Astrocyte (in vitro differentiated cells and primary cell): ENCODE results near the gene NSL1.

ENCODE experiments used
- EZH2 ChIP-seq: IDR thresholded peaks from 2 replicates; pipeline ENCODE4 v1.6.1; 2012; ENCODE audit warnings: mild to moderate bottlenecking, low read length, inconsistent platforms; ENCODE audit not compliant: insufficient read depth
- TF ChIP-seq, protein P1 (sequence below): IDR thresholded peaks from 2 replicates; pipeline ENCODE4 v1.5.1; 2011; ENCODE audit warnings: low read depth, mild to moderate bottlenecking, inconsistent platforms, low read length, moderate library complexity; ENCODE audit not compliant: insufficient read depth

DNA sequence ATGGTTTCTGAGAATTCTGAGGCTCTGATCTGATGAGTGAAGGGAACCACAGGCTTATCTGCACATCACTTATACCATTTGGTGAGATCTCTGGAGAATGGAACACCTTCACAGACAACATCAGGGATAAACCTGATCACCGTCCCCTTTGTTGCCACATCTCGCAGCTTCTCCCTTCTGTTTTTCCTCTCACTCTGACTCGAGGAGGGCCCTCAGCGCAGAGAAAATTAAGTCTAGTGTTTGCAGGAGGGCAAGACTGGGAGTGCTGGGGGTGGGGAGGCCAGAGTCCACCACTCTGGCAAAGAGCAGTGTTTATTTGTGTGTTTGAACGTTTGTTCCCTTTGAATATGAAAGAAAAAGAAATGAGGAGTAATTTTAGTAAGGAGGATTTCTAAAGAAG lies 63.0 kb downstream of the NSL1 start:
- TF ChIP-seq, protein P1, sequence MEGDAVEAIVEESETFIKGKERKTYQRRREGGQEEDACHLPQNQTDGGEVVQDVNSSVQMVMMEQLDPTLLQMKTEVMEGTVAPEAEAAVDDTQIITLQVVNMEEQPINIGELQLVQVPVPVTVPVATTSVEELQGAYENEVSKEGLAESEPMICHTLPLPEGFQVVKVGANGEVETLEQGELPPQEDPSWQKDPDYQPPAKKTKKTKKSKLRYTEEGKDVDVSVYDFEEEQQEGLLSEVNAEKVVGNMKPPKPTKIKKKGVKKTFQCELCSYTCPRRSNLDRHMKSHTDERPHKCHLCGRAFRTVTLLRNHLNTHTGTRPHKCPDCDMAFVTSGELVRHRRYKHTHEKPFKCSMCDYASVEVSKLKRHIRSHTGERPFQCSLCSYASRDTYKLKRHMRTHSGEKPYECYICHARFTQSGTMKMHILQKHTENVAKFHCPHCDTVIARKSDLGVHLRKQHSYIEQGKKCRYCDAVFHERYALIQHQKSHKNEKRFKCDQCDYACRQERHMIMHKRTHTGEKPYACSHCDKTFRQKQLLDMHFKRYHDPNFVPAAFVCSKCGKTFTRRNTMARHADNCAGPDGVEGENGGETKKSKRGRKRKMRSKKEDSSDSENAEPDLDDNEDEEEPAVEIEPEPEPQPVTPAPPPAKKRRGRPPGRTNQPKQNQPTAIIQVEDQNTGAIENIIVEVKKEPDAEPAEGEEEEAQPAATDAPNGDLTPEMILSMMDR: no peak
- TF ChIP-seq EZH2: no peak
